ENCODE results near the gene PHOX2A. TPM values are rescaled to one million over a fixed set of nuclear protein-coding genes. Genes with fewer than 3 reads are reported as not detected.

The PHOX2A gene
- total RNA-seq, 1 donor from 2014 or later = not detected

GRCh38 chr11:72250661-72251464 is 6.9 kb upstream of the PHOX2A start:
- intact Hi-C loops (cut with micrococcal nuclease) = no loop called here

DNA sequence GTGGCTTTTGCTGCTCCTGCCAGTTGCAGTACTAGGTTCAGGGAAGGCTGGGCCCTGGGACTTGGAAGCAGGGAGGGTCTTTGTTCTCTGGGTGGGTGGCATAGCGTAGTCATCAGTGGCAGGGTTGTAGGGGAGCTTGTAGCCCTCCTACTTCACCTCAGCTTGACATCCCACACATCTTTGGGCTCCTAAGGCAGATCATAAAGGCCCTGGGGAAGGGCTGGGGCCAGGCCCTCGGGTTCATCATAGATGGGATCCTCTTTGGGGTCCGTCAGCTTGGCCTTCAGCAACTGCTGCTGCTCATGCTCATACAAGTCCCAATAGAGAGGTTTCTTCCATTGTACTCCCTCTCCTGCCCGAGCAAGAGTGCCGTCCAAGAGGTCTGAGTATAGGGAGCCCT is 6.0 kb upstream of the PHOX2A start:
- intact Hi-C loops (cut with micrococcal nuclease) = no loop called here

- intact Hi-C loops (cut with micrococcal nuclease) = no loop called here
Measured at GRCh38 chr11:72247584-72247983, 3.6 kb upstream of the PHOX2A start.

DNA sequence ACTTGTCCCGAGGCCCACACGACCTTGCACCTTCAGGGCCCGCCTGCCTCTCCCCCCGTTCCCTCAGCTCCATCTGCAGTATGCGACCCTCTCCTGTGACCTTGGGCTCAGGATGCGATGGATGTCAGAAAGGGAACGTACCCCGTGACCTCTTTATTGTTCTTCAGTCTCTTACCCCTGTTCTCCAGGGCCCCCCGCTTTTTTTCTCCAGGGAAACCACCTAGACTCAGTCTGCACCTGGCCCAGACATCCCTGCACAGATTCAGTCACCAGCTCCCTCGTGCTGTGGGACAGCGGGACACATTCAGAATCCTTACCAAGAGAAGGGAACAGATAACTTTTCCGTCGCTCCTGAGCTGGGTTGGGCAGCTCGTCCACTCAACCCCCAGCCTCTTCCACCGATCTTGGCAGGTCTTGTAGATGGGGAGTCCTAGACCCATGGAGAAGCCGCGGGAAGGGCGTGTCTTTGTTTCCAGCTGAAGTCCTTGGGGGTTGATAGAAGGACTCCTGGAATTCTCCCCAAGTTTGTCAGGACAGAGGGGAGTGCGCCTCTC is 1.4 kb upstream of the PHOX2A start:
- intact Hi-C loops (cut with micrococcal nuclease) = no loop called here

DNA sequence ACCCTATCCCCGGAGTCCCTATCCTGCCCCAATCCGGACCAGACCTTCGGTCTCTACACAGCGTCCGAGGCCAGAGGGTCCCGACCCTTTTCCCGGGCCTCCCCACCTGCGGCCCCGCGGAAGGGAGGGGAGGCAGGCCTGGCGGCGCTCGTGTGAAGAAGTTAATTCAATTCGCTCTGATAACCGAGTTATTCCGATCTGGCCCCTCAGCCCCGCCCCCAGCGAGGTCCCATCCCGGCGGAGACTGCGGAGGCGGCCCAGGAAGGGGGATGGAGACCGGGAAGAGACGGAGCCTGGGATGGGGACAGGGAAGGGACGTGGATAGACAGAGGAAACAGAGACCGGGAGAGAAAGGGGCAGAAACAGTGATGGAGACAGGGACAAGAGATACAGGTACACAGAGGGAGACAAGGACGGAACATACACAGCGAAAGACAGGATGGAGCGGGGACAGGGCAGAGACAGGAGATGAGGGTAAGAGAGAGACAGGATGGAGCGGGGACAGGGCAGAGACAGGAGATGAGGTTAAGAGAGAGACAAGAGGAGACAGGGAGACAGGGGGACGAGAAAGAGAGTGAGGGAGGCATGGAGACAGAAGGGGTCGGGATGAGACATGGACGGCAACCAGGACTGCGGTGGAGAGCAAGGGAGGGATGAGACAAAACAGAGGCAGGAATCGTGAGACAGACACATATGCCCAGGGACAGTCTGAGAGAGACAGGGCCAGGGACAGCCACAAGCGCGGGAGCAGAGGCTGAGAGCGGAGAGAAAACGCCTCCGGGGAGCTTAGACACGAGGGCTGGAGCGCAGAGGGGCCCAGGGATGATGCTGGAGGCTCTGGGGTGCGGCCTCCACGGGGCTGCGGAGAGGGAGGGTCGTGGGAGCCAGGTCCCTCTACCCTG is 636 bp upstream of the PHOX2A start:
- intact Hi-C loops (cut with micrococcal nuclease) = no loop called here

GRCh38 chr11:72243173-72244059 is 560 bp downstream of the PHOX2A start:
- intact Hi-C loops (cut with micrococcal nuclease) = no loop called here

- intact Hi-C loops (cut with micrococcal nuclease) = no loop called here
Measured at GRCh38 chr11:72242141-72242540, 1.8 kb downstream of the PHOX2A start.

DNA sequence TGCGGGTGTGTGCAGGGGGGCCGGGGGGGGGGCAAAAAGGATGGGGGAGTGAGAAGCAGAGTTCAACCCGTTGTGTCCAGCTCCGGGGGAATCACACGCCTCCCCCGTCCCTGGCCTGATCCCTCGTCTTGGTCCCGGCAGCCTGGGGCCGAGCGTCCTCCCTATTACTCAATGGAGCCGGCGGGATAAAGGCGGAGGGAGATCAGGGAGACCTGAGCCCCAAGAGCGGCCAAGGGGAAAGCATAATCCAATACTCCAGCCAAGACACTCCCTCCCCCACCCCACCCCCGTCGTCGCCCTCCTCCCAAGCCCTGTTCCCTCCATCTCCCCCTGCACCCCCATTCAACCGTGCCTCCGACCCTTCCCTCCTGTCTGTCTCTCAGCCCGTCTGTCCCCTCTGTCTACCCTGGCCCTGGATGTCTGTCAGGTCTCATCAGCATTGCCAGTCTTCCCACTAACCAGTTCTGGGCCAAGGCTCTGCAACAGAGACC is 2.6 kb downstream of the PHOX2A start:
- intact Hi-C loops (cut with micrococcal nuclease) = loop anchor here (2.0 kb wide), 1 partner anchor 59 kb away; no protein-coding TSS in a partner anchor

DNA sequence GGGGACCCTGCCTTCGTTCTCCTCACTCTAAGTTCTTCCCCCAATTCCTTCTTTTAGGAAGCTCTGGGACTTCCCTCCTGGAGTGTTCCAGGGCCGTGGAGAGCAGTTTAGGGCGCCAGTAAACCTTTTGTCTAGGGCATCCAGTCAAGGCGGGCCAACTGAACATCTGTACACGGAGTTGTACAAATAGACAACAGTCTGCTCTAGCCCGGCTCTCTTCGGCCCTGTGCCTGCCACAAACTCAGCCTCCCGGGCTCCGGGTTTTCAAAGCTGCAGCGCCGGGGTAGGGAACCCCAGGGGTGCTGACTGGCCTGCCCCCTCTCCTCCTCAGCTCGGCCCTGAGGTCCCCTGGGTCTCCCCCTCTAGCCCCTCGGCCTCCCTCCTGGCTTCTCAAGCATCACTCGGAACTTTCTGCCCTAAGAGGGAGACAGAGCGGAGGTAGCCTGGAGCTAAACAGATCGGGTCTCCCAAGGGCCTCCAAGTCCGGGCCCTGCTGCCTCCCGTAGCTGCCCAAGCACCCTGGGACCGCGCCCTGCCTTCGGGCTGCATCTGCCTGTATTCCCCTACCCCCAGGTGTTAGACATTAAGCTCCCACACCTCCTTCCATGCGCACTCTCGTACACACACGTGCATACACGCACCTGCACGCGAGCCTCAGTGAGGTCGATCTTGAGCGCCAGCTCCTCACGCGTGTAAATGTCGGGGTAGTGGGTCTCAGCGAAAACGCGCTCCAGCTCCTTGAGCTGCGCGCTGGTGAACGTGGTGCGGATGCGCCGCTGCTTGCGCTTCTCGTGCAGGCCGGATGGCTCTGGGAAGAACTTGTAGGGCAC is 3.3 kb downstream of the PHOX2A start:
- intact Hi-C loops (cut with micrococcal nuclease) = loop anchor here (2.0 kb wide), 1 partner anchor 58 kb away; no protein-coding TSS in a partner anchor

- intact Hi-C loops (cut with micrococcal nuclease) = loop anchor here (2.0 kb wide), 1 partner anchor 57 kb away; no protein-coding TSS in a partner anchor
Measured at GRCh38 chr11:72239849-72240460, 4.0 kb downstream of the PHOX2A start.

GRCh38 chr11:72239313-72239848 is 4.6 kb downstream of the PHOX2A start:
- intact Hi-C loops (cut with micrococcal nuclease) = no loop called here

DNA sequence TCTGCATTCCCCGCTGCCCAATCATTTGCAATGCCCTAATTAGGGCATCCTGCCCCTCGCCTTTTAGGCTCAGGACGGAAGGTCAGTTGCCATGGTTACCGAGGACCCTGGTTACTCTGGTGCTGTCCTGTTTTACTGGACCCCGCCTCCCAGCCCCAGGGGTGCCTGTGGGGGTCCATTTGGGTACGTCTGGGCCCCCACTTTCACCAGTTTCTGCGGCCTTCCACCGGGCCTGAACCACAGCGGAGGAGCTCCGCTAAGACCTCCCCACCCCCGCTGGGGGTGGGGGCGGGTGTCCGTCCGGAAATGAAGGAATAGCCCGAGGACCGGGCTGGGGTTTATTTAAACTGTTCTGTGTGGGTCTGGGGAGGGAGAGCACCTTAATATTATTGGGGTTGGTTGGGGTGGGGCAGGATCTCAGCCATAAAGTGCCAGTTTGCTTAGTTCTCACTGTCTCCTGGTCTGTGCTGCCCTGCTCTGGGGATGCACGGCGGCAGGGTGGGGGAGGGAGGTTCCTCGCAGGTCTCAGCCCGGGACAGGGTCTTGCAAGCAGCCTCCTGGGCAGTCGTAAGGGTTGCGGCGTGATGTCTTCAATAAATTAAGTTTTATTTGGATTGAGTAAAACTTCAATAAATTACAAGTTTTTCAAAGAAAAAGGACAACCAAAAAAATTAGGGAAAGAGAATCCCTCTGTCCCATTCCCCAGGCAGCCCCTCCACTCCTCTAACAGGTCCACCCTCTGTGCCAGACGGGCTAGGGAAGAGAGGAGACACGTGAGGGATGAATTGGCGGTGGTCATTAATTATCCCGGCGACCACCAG is 5.3 kb downstream of the PHOX2A start:
- intact Hi-C loops (cut with micrococcal nuclease) = loop anchor here (1.0 kb wide), 2 partner anchors 196 to 213 kb away; partner anchors contain the start of gene CLPB

DNA sequence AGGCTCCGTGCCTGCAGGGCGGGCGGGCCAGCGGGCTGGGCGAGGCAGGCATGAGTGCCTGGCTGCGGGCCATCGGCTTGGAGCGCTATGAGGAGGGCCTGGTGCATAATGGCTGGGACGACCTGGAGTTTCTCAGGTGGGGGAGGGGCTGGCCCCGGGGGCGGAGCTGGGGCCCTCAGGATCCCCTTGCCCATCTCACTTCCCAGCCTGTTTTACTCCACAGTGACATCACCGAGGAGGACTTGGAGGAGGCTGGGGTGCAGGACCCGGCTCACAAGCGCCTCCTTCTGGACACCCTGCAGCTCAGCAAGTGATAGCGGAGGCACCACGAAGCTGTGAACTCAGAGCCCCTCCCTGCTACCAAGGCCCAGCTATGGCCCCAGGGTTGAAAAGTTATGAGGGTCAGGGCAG is 5.9 kb downstream of the PHOX2A start:
- intact Hi-C loops (cut with micrococcal nuclease) = loop anchor here (1.0 kb wide), 2 partner anchors 196 to 213 kb away; partner anchors contain the start of gene CLPB

DNA sequence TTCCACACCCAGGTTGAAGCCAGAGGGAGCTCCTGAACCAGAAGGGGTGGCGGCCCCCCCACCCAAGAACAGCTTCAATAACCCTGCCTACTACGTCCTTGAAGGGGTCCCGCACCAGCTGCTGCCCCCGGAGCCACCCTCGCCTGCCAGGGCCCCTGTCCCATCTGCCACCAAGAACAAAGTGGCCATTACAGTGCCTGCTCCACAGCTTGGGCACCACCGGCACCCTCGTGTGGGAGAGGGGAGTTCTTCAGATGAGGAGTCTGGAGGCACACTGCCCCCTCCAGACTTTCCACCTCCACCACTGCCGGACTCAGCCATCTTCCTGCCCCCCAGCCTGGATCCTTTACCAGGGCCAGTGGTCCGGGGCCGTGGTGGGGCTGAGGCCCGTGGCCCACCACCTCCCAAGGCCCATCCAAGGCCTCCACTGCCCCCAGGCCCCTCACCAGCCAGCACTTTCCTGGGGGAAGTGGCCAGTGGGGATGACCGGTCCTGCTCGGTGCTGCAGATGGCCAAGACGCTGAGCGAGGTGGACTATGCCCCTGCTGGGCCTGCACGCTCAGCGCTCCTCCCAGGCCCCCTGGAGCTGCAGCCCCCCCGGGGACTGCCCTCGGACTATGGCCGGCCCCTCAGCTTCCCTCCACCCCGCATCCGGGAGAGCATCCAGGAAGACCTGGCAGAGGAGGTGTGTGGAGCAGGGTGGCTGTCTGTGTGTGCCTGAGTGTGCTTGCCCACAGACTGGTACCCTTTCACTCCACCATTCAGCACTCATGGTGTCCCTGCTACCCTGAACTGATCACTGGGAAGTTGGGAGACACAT is 6.7 kb downstream of the PHOX2A start:
- intact Hi-C loops (cut with micrococcal nuclease) = no loop called here

- intact Hi-C loops (cut with micrococcal nuclease) = no loop called here
Measured at GRCh38 chr11:72236774-72237111, 7.2 kb downstream of the PHOX2A start.

DNA sequence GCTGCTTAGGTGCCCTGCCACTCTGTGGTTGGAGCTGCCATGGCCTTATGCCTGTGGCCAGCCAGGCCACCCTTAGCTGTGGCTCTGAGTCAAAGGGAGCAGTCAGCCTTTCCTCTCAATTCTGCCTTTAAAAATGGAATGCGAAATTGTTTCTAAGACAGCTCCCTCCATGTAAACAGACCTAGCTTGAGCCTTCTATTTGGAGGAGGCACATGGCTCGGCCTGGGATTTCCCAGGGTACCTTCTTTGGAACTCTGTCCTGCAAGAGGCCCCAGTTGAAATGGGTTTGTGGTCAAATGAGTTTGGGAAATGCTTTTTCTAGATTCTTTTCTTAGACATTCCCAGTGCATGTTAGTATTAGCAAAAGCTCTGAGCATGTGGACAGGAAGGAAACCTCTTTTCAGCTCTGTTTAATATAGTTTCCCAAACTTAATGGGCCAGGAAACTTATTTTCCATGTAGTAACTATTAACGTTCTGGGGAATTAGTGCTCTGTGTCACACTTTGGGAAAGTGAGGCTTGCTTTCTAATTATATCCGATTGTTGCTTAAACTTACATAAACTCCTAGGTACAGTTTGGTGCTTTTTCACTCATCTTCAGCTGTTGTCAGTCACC is 7.8 kb downstream of the PHOX2A start:
- intact Hi-C loops (cut with micrococcal nuclease) = no loop called here

Measured in T-helper 1 cell treated with Interleukin-12 subunit alpha and Interleukin-12 subunit beta and Interleukin-4 antibody, amounts not matched to agents 30 ng/mL and 1 ng/mL, for 36 hours (primary cell).